GM23248 (cell line): ENCODE measurements around the gene TPO. TPM values are rescaled to one million over a fixed set of nuclear protein-coding genes. Genes with fewer than 3 reads are reported as not detected.
"Not testable (repeated sequence)": the region's sequence is repeated elsewhere in the genome, so short reads cannot be mapped to it uniquely, and the experiment has no call there.

Source experiments
- DNase-seq: peaks from one replicate; pipeline ENCODE4 v3.0.0-alpha.2; 2015
- H2AFZ ChIP-seq: fragments of 200-600 bp; sonication (generic); 2 replicates; pipeline ENCODE4 v1.6.1; 2016; ENCODE audit warnings: antibody characterized with exemption
- H3F3A ChIP-seq: fragments of 200-600 bp; sonication (generic); 2 replicates; pipeline ENCODE4 v1.6.1; 2016; ENCODE audit warnings: mild to moderate bottlenecking, antibody characterized with exemption, mixed run types; ENCODE audit not compliant: insufficient read depth
- H3K27ac ChIP-seq: fragments of 200-600 bp; sonication (generic); 2 replicates; pipeline ENCODE4 v1.5.1; 2016; ENCODE audit warnings: mild to moderate bottlenecking
- H3K27me3 ChIP-seq: fragments of 200-600 bp; sonication (generic); replicated peaks from 2 replicates; pipeline ENCODE4 v1.6.1; 2016; ENCODE audit warnings: mild to moderate bottlenecking; ENCODE audit not compliant: insufficient read depth
- H3K36me3 ChIP-seq: fragments of 200-600 bp; sonication (generic); 2 replicates; pipeline ENCODE4 v1.6.1; 2016; ENCODE audit warnings: low read depth, mild to moderate bottlenecking
- H3K4me1 ChIP-seq: fragments of 200-600 bp; sonication (generic); 2 replicates; pipeline ENCODE4 v1.6.1; 2016; ENCODE audit warnings: mild to moderate bottlenecking; ENCODE audit not compliant: insufficient read depth
- H3K4me2 ChIP-seq: fragments of 200-600 bp; sonication (generic); one replicate; pipeline ENCODE4 v1.6.1; 2016; ENCODE audit warnings: mild to moderate bottlenecking; ENCODE audit not compliant: unreplicated experiment
- H3K4me3 ChIP-seq: fragments of 200-600 bp; sonication (generic); 2 replicates; pipeline ENCODE4 v1.5.1; 2016; ENCODE audit warnings: mild to moderate bottlenecking
- H3K79me2 ChIP-seq: fragments of 200-600 bp; sonication (generic); 2 replicates; pipeline ENCODE4 v1.6.1; 2016; ENCODE audit warnings: mild to moderate bottlenecking; ENCODE audit not compliant: insufficient read depth
- H3K9ac ChIP-seq: fragments of 200-600 bp; sonication (generic); 2 replicates; pipeline ENCODE4 v1.6.1; 2016; ENCODE audit warnings: mild to moderate bottlenecking
- H3K9me2 ChIP-seq: fragments of 200-600 bp; sonication (generic); 2 replicates; pipeline ENCODE4 v1.6.1; 2016; ENCODE audit warnings: mixed run types, mild to moderate bottlenecking, moderate library complexity; ENCODE audit not compliant: insufficient read depth
- H3K9me3 ChIP-seq: fragments of 200-600 bp; sonication (generic); one replicate; pipeline ENCODE4 v1.6.1; 2017; ENCODE audit warnings: low read depth
- H4K20me1 ChIP-seq: fragments of 200-600 bp; sonication (generic); 2 replicates; pipeline ENCODE4 v1.6.0; 2016; ENCODE audit not compliant: insufficient read depth
- EZH2 ChIP-seq: fragments of 200-600 bp; sonication (generic); IDR thresholded peaks from 2 replicates; pipeline ENCODE4 v1.6.1; 2018; ENCODE audit warnings: antibody characterized with exemption, mild to moderate bottlenecking; ENCODE audit not compliant: insufficient read depth, poor library complexity, severe bottlenecking
- EZH2phosphoT487 ChIP-seq: fragments of 200-600 bp; sonication (generic); IDR thresholded peaks from 2 replicates; pipeline ENCODE4 v1.6.1; 2018; ENCODE audit warnings: antibody characterized with exemption, moderate library complexity, mild to moderate bottlenecking, low read depth; ENCODE audit not compliant: insufficient read depth
- WGBS, 2 experiments: methylation state at CpG; one replicate each; pipeline ENCODE4 v1.1.6; 2015 to 2017; ENCODE audit warnings: low lambda C conversion rate in 2 of 2, low coverage in 1 of 2; ENCODE audit errors: missing lambda C conversion rate in 2 of 2; 5-methylcytosine and 5-hydroxymethylcytosine counted together
- in situ Hi-C: fragments of 300-500 bp; cut with MboI; formaldehyde crosslinking; loops from 2 replicates; pipeline ENCODE4 v1.15.0; 2020
- polyA plus RNA-seq: library from polyadenylated mRNA; unstranded; fragments of >200 nt; fragmentation: Nextera tagmentation; extraction: Ambion mirVana; gene quantifications from 2 replicates; pipeline ENCODE4 v1.2.1, GENCODE V29; 2016
- total RNA-seq: library from RNA; depleted of rRNA; stranded (reverse); fragments of >200 nt; shearing (Covaris generic); gene quantifications from 2 replicates; pipeline ENCODE4 v1.2.3, GENCODE V29; 2014

Gene TPO
- total and polyA plus RNA-seq, 2 experiments from 2014 or later, result not detected

- WGBS, 2 experiments, result 26 to 49% methylated on average over 9 to 11 of the region's 11 CpGs
- TF ChIP-seq EZH2phosphoT487 (no peak), EZH2 (no peak)
Measured at GRCh38 chr2:1488181-1488671, 75.0 kb downstream of the TPO start.

GRCh38 chr2:1488851-1489250 is 75.6 kb downstream of the TPO start:
- 57 to 64% methylated on average over 6 of the region's 6 CpGs for WGBS, 2 experiments
- TF ChIP-seq EZH2phosphoT487 (no peak), EZH2 (no peak)
- DNase-seq, result no peak
- Histone ChIP-seq H4K20me1 (no peaks in the 10 kb centered on the region), H3K27me3 (peaks cover 7% of the 10 kb centered on the region; the same call in 1 of the 2 replicates), H2AFZ (no peak overlapping the region), H3K79me2 (no peaks in the 10 kb centered on the region), H3K4me2 (no peak overlapping the region), H3K9me2 (no peaks in the 10 kb centered on the region), H3K36me3 (no peaks in the 10 kb centered on the region), H3K4me1 (no peaks in the 10 kb centered on the region), H3K9ac (no peak overlapping the region), H3K4me3 (no peak overlapping the region), H3K27ac (no peak overlapping the region), H3F3A (no peaks in the 10 kb centered on the region), H3K9me3 (no peaks in the 10 kb centered on the region)
- in situ Hi-C loops, result no loop called here

More at GRCh38 chr2:1488181-1488671, 75.0 kb downstream of the TPO start:
- H3K4me3 ChIP-seq, result no peak overlapping the region
- H3K79me2 ChIP-seq, result no peaks in the 10 kb centered on the region
- no peaks in the 10 kb centered on the region for H3K4me1 ChIP-seq
- H3K9me3 ChIP-seq, result no peaks in the 10 kb centered on the region
- no peaks in the 10 kb centered on the region for H3K36me3 ChIP-seq
- H2AFZ ChIP-seq, result no peak overlapping the region
- H3K27me3 ChIP-seq, result peaks cover 7% of the 10 kb centered on the region; the same call in 1 of the 2 replicates
- H4K20me1 ChIP-seq, result no peaks in the 10 kb centered on the region
- in situ Hi-C loops, result no loop called here
- H3K27ac ChIP-seq, result no peak overlapping the region
- no peak overlapping the region for H3K4me2 ChIP-seq
- DNase-seq, result no peak
- no peak overlapping the region for H3K9ac ChIP-seq
- no peaks in the 10 kb centered on the region for H3K9me2 ChIP-seq
- H3F3A ChIP-seq, result no peaks in the 10 kb centered on the region

- DNase-seq, result no peak
- Histone ChIP-seq H3K9ac (no peak overlapping the region), H3K36me3 (no peaks in the 10 kb centered on the region), H3K9me3 (no peaks in the 10 kb centered on the region), H3K27me3 (peaks cover 7% of the 10 kb centered on the region; the same call in 1 of the 2 replicates), H3K4me2 (no peak overlapping the region), H3K4me3 (no peak overlapping the region), H3K9me2 (no peaks in the 10 kb centered on the region), H3K79me2 (no peaks in the 10 kb centered on the region), H3K4me1 (no peaks in the 10 kb centered on the region), H4K20me1 (no peaks in the 10 kb centered on the region), H3F3A (no peaks in the 10 kb centered on the region), H2AFZ (no peak overlapping the region), H3K27ac (no peak overlapping the region)
- TF ChIP-seq EZH2, result no peak
- TF ChIP-seq EZH2phosphoT487, result no peak
- in situ Hi-C loops, result no loop called here
- WGBS, 2 experiments, result 63 to 69% methylated on average over 9 of the region's 9 CpGs
Measured at GRCh38 chr2:1489486-1489885, 76.2 kb downstream of the TPO start.

DNA sequence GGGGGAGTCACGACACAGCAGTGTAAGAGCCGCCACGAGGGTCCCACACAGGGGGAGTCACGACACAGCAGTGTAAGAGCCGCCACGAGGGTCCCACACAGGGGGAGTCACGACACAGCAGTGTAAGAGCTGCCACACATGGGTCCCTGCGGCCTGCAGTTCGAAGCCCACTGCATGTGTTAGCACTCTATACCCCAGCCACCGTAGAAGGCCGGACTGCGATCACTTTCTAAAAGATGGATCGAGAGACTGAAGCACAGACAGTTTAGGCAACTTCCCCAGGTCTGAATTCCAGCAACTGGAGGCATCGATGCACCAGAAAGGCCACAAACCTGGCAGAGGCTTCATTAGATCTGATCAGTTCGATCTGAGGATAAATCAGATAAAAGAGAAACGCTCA is 77.1 kb downstream of the TPO start:
- H3K36me3 ChIP-seq, H3F3A ChIP-seq, H3K4me2 ChIP-seq, H2AFZ ChIP-seq, H3K9me2 ChIP-seq, H3K79me2 ChIP-seq, H3K27ac ChIP-seq, DNase-seq, H4K20me1 ChIP-seq, in situ Hi-C loops, H3K9me3 ChIP-seq, H3K4me1 ChIP-seq, H3K4me3 ChIP-seq, H3K9ac ChIP-seq: not testable (repeated sequence)
- 78 to 82% methylated on average over 9 to 16 of the region's 16 CpGs for WGBS, 2 experiments
- peaks cover 11% of the 10 kb centered on the region; the same call in 1 of the 2 replicates for H3K27me3 ChIP-seq

GRCh38 chr2:1491751-1492150 is 78.5 kb downstream of the TPO start:
- Histone ChIP-seq H3K4me3 (no peak overlapping the region), H4K20me1 (no peaks in the 10 kb centered on the region), H3K27ac (no peak overlapping the region), H3K4me2 (no peak overlapping the region), H3K27me3 (peaks cover 12% of the 10 kb centered on the region; the same call in 1 of the 2 replicates), H3K9me2 (no peaks in the 10 kb centered on the region), H3K9me3 (no peaks in the 10 kb centered on the region), H3K36me3 (no peaks in the 10 kb centered on the region), H3K9ac (no peak overlapping the region), H3K4me1 (no peaks in the 10 kb centered on the region), H3F3A (no peaks in the 10 kb centered on the region), H3K79me2 (no peaks in the 10 kb centered on the region), H2AFZ (no peak overlapping the region)
- DNase-seq, result no peak
- WGBS, 2 experiments, result 31 to 32% methylated on average over 8 of the region's 8 CpGs
- in situ Hi-C loops, result no loop called here
- TF ChIP-seq EZH2, result no peak
- no peak for TF ChIP-seq EZH2phosphoT487

DNA sequence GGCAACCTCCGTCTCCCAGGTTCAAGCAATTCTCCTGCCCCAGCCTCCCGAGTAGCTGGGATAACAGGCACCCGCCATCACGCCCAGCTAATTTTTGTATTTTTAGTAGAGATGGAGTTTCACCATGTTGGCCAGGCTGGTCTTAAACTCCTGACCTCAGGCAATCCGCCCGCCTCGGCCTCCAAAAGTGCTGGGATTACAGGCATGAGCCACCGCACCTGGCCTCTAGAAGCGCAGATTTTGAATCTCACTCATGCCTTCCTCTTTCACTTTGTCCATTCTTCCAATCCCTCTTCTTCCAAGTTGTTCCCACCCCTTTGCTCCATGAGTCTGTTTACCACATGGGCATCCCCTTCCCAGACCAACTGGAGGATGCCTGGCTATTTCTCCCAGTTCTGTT is 79.0 kb downstream of the TPO start:
- H3K27me3 ChIP-seq, result peaks cover 12% of the 10 kb centered on the region; the same call in 1 of the 2 replicates
- H3K36me3 ChIP-seq, DNase-seq, H3K9ac ChIP-seq, H3K79me2 ChIP-seq, H3K9me2 ChIP-seq, H2AFZ ChIP-seq, H3K27ac ChIP-seq, H3K4me1 ChIP-seq, H3K4me2 ChIP-seq, H4K20me1 ChIP-seq, H3K9me3 ChIP-seq, H3K4me3 ChIP-seq, H3F3A ChIP-seq, in situ Hi-C loops: not testable (repeated sequence)
- WGBS, 2 experiments, result 43 to 53% methylated on average over 9 of the region's 9 CpGs
